Keratinocyte (primary cell): ENCODE measurements around the gene SENP8. TPM values are rescaled to one million over a fixed set of nuclear protein-coding genes. Genes with fewer than 3 reads are reported as not detected.

Source experiments
- DNase-seq: peaks from one replicate; pipeline ENCODE4 v3.0.0-alpha.2; 2011; ENCODE audit warnings: low read depth, missing footprints, low spot score
- FAIRE-seq: peaks from 2 replicates; lab custom pipeline; 2011; peaks lifted over from hg19 to GRCh38; lab: Jason Lieb, UNC
- H2AFZ ChIP-seq: 2 replicates; pipeline ENCODE4 v1.6.0; 2012; ENCODE audit warnings: low read length, control low read depth, inconsistent platforms; ENCODE audit not compliant: control insufficient read depth
- H3K27ac ChIP-seq: 2 replicates; pipeline ENCODE4 v1.5.1; 2011; ENCODE audit warnings: low read length; ENCODE audit not compliant: control insufficient read depth, insufficient read depth
- H3K27me3 ChIP-seq: 3 replicates; pipeline ENCODE4 v1.6.0; 2011; ENCODE audit warnings: low read length; ENCODE audit not compliant: control insufficient read depth, insufficient read depth; ENCODE audit errors: extremely low read depth
- H3K36me3 ChIP-seq, 2 experiments: 2 replicates in 1 of 2; 3 replicates in 1 of 2; pipeline ENCODE4 v1.5.1; 2011; ENCODE audit warnings: low read length in 2 of 2, mild to moderate bottlenecking in 1 of 2; ENCODE audit not compliant: control insufficient read depth in 2 of 2, insufficient read depth in 2 of 2; ENCODE audit errors: extremely low read depth in 1 of 2
- H3K4me1 ChIP-seq: 3 replicates; pipeline ENCODE4 v1.5.1; 2011; ENCODE audit warnings: low read length; ENCODE audit not compliant: control insufficient read depth, insufficient read depth; ENCODE audit errors: extremely low read depth
- H3K4me2 ChIP-seq: 3 replicates; pipeline ENCODE4 v1.6.0; 2011; ENCODE audit warnings: low read depth, low read length; ENCODE audit not compliant: control insufficient read depth, insufficient read depth; ENCODE audit errors: extremely low read depth
- H3K4me3 ChIP-seq, 3 experiments: fragments of 200-600 bp in 1 of 3; sonication (generic) in 1 of 3; 2 replicates in 2 of 3; 3 replicates in 1 of 3; pipeline ENCODE4 v1.5.1; 2011 to 2016; ENCODE audit warnings: low read length in 3 of 3, mild to moderate bottlenecking in 3 of 3, control low read depth in 2 of 3, inconsistent platforms in 1 of 3, low read depth in 1 of 3, mixed read lengths in 1 of 3, mixed run types in 1 of 3, moderate library complexity in 1 of 3; ENCODE audit not compliant: control insufficient read depth in 2 of 3, insufficient read depth in 2 of 3; ENCODE audit errors: extremely low read depth in 1 of 3
- H3K79me2 ChIP-seq: 2 replicates; pipeline ENCODE4 v1.6.0; 2012; ENCODE audit warnings: low read length; ENCODE audit not compliant: control insufficient read depth, insufficient read depth
- H3K9ac ChIP-seq: 3 replicates; pipeline ENCODE4 v1.6.0; 2011; ENCODE audit warnings: low read length; ENCODE audit not compliant: control insufficient read depth, insufficient read depth; ENCODE audit errors: extremely low read depth
- H3K9me1 ChIP-seq: 3 replicates; pipeline ENCODE4 v1.6.0; 2011; ENCODE audit warnings: low read length; ENCODE audit not compliant: control insufficient read depth, insufficient read depth; ENCODE audit errors: extremely low read depth
- H3K9me3 ChIP-seq: 2 replicates; pipeline ENCODE4 v1.5.1; 2012; ENCODE audit warnings: low read depth, low read length; ENCODE audit not compliant: control insufficient read depth
- H4K20me1 ChIP-seq: 3 replicates; pipeline ENCODE4 v1.6.0; 2011; ENCODE audit warnings: low read length; ENCODE audit not compliant: control insufficient read depth, insufficient read depth; ENCODE audit errors: extremely low read depth
- CTCF ChIP-seq, 3 experiments: IDR thresholded peaks in 1 of 3; conservative IDR thresholded peaks in 1 of 3; optimal IDR thresholded peaks in 1 of 3; 2 replicates in 2 of 3; 3 replicates in 1 of 3; pipeline versions ENCODE3 to v1.5.1; 2011; ENCODE audit warnings: low read length in 3 of 3, mild to moderate bottlenecking in 3 of 3, moderate library complexity in 2 of 3, control low read depth in 1 of 3, inconsistent platforms in 1 of 3; ENCODE audit not compliant: insufficient read depth in 2 of 3; ENCODE audit errors: extremely low read depth in 1 of 3
- EZH2 ChIP-seq: IDR thresholded peaks from one replicate; pipeline ENCODE4 v1.6.1; 2012; ENCODE audit warnings: inconsistent platforms, mild to moderate bottlenecking, low read length, moderate library complexity
- dilution Hi-C: fragments of 300-500 bp; cut with MboI; formaldehyde crosslinking; loops from one replicate; pipeline ENCODE4 v1.7.0; 2020; ENCODE audit warnings: low sequenced_read_pairs; ENCODE audit not compliant: extremely low pct_ligation_motif_present
- polyA plus RNA-seq, 5 experiments: library from polyadenylated mRNA; depleted of rRNA in 3 of 5; stranded (reverse) in 3 of 5; stranded (forward) in 1 of 5; unstranded in 1 of 5; fragments of >200 nt; gene quantifications; 1 replicate in 1 of 5; 2 replicates in 3 of 5; 3 replicates in 1 of 5; pipeline versions ENCODE4 v1.2.1 to v1.2.3, GENCODE V29; 2011 to 2012; ENCODE audit warnings: missing spikeins in 2 of 5, low read depth in 1 of 5, low replicate concordance in 1 of 5

The SENP8 gene
- polyA plus RNA-seq, 1 donor (not counting 4 experiments of a cell fraction or from before 2014, with no cell fraction given): 6.0 TPM

- H3K4me1 ChIP-seq: peaks cover 17% of the 10 kb centered on the region
- H3K4me2 ChIP-seq: no peak overlapping the region
- H3K9ac ChIP-seq: no peak overlapping the region
- H3K27ac ChIP-seq: no peak overlapping the region
- H3K9me3 ChIP-seq: no peaks in the 10 kb centered on the region
- no peak for TF ChIP-seq CTCF (optimal IDR thresholded peaks at IDR 0.05 in 1 of 3, IDR thresholded peaks at IDR 0.05 in 1 of 3, conservative IDR thresholded peaks at IDR 0.05 in 1 of 3; ENCODE audit: extremely low read depth in 1 of 3, insufficient read depth in 2 of 3, low read length in 3 of 3)
- TF ChIP-seq EZH2: no peak
- H3K27me3 ChIP-seq: no peaks in the 10 kb centered on the region
- H2AFZ ChIP-seq: no peak overlapping the region
- H4K20me1 ChIP-seq: no peaks in the 10 kb centered on the region
- DNase-seq (no peak), FAIRE-seq (no peak)
- H3K4me3 ChIP-seq: no peak overlapping the region
- H3K9me1 ChIP-seq: peaks cover 2% of the 10 kb centered on the region
- H3K36me3 ChIP-seq: no peaks in the 10 kb centered on the region
- dilution Hi-C loops: no loop called here
- H3K79me2 ChIP-seq: no peaks in the 10 kb centered on the region
Observed at GRCh38 chr15:72154316-72154715, 36.1 kb downstream of the SENP8 start.

GRCh38 chr15:72155003-72155621 lies 36.9 kb downstream of the SENP8 start:
- no peaks in the 10 kb centered on the region for H4K20me1 ChIP-seq
- H3K9me1 ChIP-seq: peaks cover 2% of the 10 kb centered on the region
- H2AFZ ChIP-seq: peak overlapping the region; percentile 96
- H3K4me1 ChIP-seq: peaks cover 17% of the 10 kb centered on the region
- H3K4me3 ChIP-seq: peak overlapping the region in 2 of 3 experiments; percentile 52 to 80
- DNase-seq: peak; percentile 57
- dilution Hi-C loops: no loop called here
- H3K9ac ChIP-seq: peak overlapping the region; percentile 54
- peak; percentile 96 for FAIRE-seq
- peak overlapping the region; percentile 97 for H3K4me2 ChIP-seq
- no peaks in the 10 kb centered on the region for H3K27me3 ChIP-seq
- H3K27ac ChIP-seq: no peak overlapping the region
- no peaks in the 10 kb centered on the region for H3K9me3 ChIP-seq
- no peaks in the 10 kb centered on the region for H3K79me2 ChIP-seq
- TF ChIP-seq CTCF (optimal IDR thresholded peaks at IDR 0.05 in 1 of 3, IDR thresholded peaks at IDR 0.05 in 1 of 3, conservative IDR thresholded peaks at IDR 0.05 in 1 of 3; ENCODE audit: extremely low read depth in 1 of 3, insufficient read depth in 2 of 3, low read length in 3 of 3) (no peak), EZH2 (no peak)
- H3K36me3 ChIP-seq: no peaks in the 10 kb centered on the region
